ENCODE data around the gene OTOS. TPM values are rescaled to one million over a fixed set of nuclear protein-coding genes. Genes with fewer than 3 reads are reported as not detected.

The OTOS gene
- total and polyA plus RNA-seq, 2 of the 4 experiments (the other 2 are of a cell fraction) = 0.34 TPM; not detected in 1

- Histone ChIP-seq H3K79me1 (ENCODE audit: low read depth in 1 of 2, low read length in 2 of 2) (peaks cover 0 to 30% of the 10 kb centered on the region in 2 experiments), H2AK9ac (replicated peaks; ENCODE audit: low read depth, low read length, poor library complexity) (no peak overlapping the region), H2AFZ (replicated peaks; ENCODE audit: low read length, poor library complexity) (no peak overlapping the region), H2BK5ac (ENCODE audit: low read depth, low read length, poor library complexity, severe bottlenecking) (no peak overlapping the region), H3K4me3 (ENCODE audit: insufficient read depth, low read depth, low read length) (no peak overlapping the region), H3K36me3 (ENCODE audit: control insufficient read depth, insufficient read depth, low read length) (peaks cover 48% of the 10 kb centered on the region), H3K4ac (ENCODE audit: low read depth, low read length) (no peak overlapping the region), H3K56ac (ENCODE audit: extremely low read depth, insufficient read depth, low read length) (no peak overlapping the region), H3K9me1 (ENCODE audit: insufficient read depth, low read length) (no peaks in the 10 kb centered on the region), H3K23ac (ENCODE audit: low read depth, low read length) (no peak overlapping the region), H2BK120ac (ENCODE audit: low read depth, low read length) (no peak overlapping the region), H4K5ac (ENCODE audit: low read depth, low read length) (no peak overlapping the region), H3K18ac (ENCODE audit: low read depth, low read length) (no peak overlapping the region), H3K14ac (replicated peaks; ENCODE audit: low read depth, low read length) (no peak overlapping the region), H3K9ac (ENCODE audit: low read depth, low read length) (no peak overlapping the region), H4K91ac (ENCODE audit: insufficient read depth, low read depth, low read length) (no peak overlapping the region), H3K4me1 (ENCODE audit: control insufficient read depth, insufficient read depth, low read length) (peaks cover 9% of the 10 kb centered on the region), H3K4me2 (ENCODE audit: low read depth, low read length) (no peak overlapping the region), H2AK5ac (ENCODE audit: low read depth, low read length) (no peak overlapping the region), H2BK15ac (ENCODE audit: low read depth, low read length) (no peak overlapping the region), H4K20me1 (ENCODE audit: insufficient read depth, low read length) (peaks cover 14% of the 10 kb centered on the region; the same call in 1 of the 2 replicates), H3K27me3 (ENCODE audit: control insufficient read depth, insufficient read depth, low read length) (no peaks in the 10 kb centered on the region), H3K9me3 (ENCODE audit: control insufficient read depth, insufficient read depth, low read length) (no peaks in the 10 kb centered on the region), H2BK20ac (ENCODE audit: low read depth, low read length) (no peak overlapping the region), H4K8ac (ENCODE audit: low read depth in 2 of 2, low read length in 2 of 2) (no peak overlapping the region), H3K27ac (ENCODE audit: insufficient read depth, low read length) (no peak overlapping the region)
- intact Hi-C loops (cut with micrococcal nuclease) = no loop called here
- POLR2A ChIA-PET (ENCODE audit: unreplicated experiment) = no interaction called here
- BruUV-seq (replicated peaks) = no TSS peak
- TF ChIP-seq FOS (IDR thresholded peaks at IDR 0.05; ENCODE audit: low read depth, low read length) (no peak), BHLHE40 (IDR thresholded peaks at IDR 0.05; ENCODE audit: low read depth, low read length) (no peak), NFE2L2 (IDR thresholded peaks at IDR 0.05; ENCODE audit: low read depth, low read length) (no peak), RAD21 (IDR thresholded peaks at IDR 0.05; ENCODE audit: low read length) (no peak), RCOR1 (IDR thresholded peaks at IDR 0.05; ENCODE audit: insufficient replicate concordance, low read length) (no peak), RFX5 (IDR thresholded peaks at IDR 0.05; ENCODE audit: low read depth, low read length) (no peak), CEBPB (IDR thresholded peaks at IDR 0.05; ENCODE audit: low read depth, low read length) (no peak), USF2 (IDR thresholded peaks at IDR 0.05; ENCODE audit: low read depth, low read length) (no peak), POLR2A (IDR thresholded peaks at IDR 0.05; ENCODE audit: low read depth, low read length) (no peak), SMC3 (IDR thresholded peaks at IDR 0.05; ENCODE audit: low read depth, low read length) (no peak), MAZ (IDR thresholded peaks at IDR 0.05; ENCODE audit: borderline replicate concordance, low read depth, low read length) (no peak), MAFK (IDR thresholded peaks at IDR 0.05; ENCODE audit: low read depth, low read length) (no peak), MXI1 (IDR thresholded peaks at IDR 0.05; ENCODE audit: borderline replicate concordance, low read depth, low read length) (no peak)
- TF ChIP-seq, protein P1, sequence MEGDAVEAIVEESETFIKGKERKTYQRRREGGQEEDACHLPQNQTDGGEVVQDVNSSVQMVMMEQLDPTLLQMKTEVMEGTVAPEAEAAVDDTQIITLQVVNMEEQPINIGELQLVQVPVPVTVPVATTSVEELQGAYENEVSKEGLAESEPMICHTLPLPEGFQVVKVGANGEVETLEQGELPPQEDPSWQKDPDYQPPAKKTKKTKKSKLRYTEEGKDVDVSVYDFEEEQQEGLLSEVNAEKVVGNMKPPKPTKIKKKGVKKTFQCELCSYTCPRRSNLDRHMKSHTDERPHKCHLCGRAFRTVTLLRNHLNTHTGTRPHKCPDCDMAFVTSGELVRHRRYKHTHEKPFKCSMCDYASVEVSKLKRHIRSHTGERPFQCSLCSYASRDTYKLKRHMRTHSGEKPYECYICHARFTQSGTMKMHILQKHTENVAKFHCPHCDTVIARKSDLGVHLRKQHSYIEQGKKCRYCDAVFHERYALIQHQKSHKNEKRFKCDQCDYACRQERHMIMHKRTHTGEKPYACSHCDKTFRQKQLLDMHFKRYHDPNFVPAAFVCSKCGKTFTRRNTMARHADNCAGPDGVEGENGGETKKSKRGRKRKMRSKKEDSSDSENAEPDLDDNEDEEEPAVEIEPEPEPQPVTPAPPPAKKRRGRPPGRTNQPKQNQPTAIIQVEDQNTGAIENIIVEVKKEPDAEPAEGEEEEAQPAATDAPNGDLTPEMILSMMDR (conservative IDR thresholded peaks at IDR 0.05; ENCODE audit: low read depth, low read length) = no peak
- TF ChIP-seq, protein P2, sequence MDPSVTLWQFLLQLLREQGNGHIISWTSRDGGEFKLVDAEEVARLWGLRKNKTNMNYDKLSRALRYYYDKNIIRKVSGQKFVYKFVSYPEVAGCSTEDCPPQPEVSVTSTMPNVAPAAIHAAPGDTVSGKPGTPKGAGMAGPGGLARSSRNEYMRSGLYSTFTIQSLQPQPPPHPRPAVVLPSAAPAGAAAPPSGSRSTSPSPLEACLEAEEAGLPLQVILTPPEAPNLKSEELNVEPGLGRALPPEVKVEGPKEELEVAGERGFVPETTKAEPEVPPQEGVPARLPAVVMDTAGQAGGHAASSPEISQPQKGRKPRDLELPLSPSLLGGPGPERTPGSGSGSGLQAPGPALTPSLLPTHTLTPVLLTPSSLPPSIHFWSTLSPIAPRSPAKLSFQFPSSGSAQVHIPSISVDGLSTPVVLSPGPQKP (IDR thresholded peaks at IDR 0.05; ENCODE audit: borderline replicate concordance, low read depth, low read length) = no peak
- 87% methylated on average over 9 of the region's 16 CpGs; no CpG with 5 or more reads in 1 of the 2 experiments for WGBS, 2 experiments (ENCODE audit: extremely low coverage in 2 of 2, insufficient read length in 1 of 2)
- DNase-seq = no peak
- in situ Hi-C loops (cut with MboI; ENCODE audit: low sequenced_read_pairs) = loop anchor here (25.0 kb wide), 1 partner anchor 1094 kb away; no protein-coding TSS in a partner anchor
- ATAC-seq (ENCODE audit: low read depth) = no peak
- CTCF ChIA-PET = no interaction called here
- dilution Hi-C loops (cut with HindIII; ENCODE audit: low sequenced_read_pairs, unreplicated experiment) = no loop called here
These were observed 9.2 kb downstream of the OTOS start for GRCh38 chr2:240131296-240131695.

All from IMR-90 (cell line).